Measurements from ENCODE around the gene ATP10B.

DNA sequence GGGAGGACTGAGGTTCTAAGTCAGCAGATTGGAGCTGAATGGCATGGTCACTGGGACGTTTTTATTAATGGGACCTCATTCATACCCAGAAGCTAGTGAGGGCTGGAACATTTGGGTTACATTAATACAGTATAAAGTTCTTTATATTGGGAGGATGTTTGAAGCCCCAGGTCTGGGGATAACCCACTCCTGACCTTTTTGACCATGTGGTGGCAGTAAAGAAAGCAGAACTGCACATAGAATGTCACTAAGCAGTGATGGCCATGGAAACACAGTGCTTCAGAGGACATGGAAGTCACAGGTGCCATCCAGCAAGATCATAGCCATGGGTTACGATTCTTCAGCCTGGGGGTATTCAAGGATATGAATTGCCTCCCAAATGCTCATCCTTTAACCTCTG is 176.0 kb downstream of the ATP10B start:
- no peak for TF ChIP-seq POLR2A (IDR thresholded peaks at IDR 0.05)
- TF ChIP-seq, protein P1, sequence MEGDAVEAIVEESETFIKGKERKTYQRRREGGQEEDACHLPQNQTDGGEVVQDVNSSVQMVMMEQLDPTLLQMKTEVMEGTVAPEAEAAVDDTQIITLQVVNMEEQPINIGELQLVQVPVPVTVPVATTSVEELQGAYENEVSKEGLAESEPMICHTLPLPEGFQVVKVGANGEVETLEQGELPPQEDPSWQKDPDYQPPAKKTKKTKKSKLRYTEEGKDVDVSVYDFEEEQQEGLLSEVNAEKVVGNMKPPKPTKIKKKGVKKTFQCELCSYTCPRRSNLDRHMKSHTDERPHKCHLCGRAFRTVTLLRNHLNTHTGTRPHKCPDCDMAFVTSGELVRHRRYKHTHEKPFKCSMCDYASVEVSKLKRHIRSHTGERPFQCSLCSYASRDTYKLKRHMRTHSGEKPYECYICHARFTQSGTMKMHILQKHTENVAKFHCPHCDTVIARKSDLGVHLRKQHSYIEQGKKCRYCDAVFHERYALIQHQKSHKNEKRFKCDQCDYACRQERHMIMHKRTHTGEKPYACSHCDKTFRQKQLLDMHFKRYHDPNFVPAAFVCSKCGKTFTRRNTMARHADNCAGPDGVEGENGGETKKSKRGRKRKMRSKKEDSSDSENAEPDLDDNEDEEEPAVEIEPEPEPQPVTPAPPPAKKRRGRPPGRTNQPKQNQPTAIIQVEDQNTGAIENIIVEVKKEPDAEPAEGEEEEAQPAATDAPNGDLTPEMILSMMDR (IDR thresholded peaks at IDR 0.05): no peak
- TF ChIP-seq EP300 (IDR thresholded peaks at IDR 0.05): no peak

Data from tibial nerve (tissue), 4 donors.